GM21447 (cell line): ENCODE results near the gene MILR1.
"Not testable (repeated sequence)": the region's sequence is repeated elsewhere in the genome, so short reads cannot be mapped to it uniquely, and the experiment has no call there.

ENCODE experiments used
- ATAC-seq: cut with Tn5 transposase; IDR thresholded peaks from one replicate; pipeline ENCODE4 v1.9.1; 2021; ENCODE audit not compliant: unreplicated experiment

Gene MILR1

DNA sequence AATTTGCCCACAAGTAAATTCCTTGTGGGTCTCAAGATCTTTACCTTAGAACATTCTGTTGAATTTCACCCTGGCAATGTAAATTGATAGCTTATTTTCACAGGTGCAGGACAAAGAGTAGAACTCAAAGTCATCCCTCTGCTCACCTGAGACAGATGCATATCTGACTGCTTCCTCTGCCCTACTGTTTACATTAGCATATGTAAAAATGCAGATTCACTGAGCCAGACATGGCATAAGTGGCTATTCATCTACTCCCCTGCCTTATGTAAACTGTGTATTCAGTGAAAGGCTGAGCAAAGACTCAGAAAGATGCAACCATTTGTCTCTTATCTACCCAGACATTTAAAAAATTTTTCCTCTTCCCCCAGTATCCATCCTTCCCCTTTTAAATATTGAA, 22.3 kb upstream of the MILR1 start:
- ATAC-seq = no peak

DNA sequence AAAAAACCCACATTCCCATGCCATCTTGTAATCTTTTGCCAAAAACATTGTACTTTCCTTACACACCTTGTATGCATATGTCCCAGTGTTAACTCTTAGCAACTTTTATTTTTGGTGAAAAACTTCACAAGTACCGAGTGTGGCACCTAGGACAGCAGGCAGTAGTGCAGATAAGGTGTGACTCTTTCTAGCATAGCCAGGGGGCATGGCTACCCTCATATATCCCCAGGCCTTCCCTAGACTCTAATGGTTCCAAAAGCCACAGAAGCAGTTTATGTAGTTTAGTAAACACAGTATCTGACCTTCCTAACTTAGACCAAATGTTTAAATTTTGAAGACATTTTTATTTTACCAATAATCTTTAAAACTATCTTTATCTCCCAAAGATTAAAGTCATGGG, 20.5 kb upstream of the MILR1 start:
- ATAC-seq = no peak

DNA sequence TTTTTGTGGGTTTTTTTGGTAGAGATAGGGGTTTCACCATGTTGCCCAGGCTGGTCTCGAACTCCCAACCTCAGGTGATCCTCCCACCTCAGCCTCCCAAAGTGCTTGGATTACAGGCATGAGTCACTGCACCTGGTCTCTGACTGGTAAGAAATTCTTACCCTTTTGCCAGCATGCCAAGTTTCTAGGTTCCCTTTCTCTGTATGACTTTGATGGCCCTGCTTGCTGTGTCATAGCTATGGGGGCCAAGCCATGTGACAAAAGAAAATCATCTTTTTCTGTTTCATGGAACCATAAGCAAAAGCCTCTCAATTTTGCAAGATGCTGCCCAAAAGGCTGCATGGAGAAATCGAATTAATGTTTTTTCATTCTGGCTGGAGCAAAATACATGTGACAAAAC, 18.9 kb upstream of the MILR1 start:
- ATAC-seq = not testable (repeated sequence)

GRCh38 chr17:64431534-64431933, 17.4 kb upstream of the MILR1 start:
- no peak for ATAC-seq

DNA sequence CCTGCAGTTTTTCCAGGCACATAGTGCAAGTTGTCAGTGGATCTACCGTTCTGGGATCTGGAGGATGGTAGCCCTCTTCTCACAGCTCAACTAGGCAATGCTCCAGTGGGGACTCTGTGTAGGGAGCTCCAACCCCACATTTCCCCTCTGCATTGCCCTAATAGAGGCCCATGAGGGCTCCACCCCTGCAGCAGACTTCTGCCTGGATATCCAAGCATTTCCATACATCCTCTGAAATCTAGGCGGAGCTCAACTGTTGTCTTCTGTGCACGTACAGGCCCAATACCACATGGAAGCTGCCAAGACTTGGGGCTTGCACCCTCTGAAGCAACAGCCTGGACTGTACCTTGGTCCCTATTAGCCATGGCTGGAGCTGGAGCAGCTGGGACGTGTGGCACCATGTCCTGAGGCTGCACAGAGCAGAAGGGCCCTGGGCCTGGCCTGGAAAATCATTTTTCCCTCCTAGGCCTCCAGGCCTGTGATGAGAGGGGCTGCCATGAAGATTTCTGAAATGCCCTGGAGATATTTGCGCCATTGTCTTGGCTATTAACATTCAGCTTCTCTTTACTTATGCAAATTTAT, 10.9 kb upstream of the MILR1 start:
- ATAC-seq = no peak

DNA sequence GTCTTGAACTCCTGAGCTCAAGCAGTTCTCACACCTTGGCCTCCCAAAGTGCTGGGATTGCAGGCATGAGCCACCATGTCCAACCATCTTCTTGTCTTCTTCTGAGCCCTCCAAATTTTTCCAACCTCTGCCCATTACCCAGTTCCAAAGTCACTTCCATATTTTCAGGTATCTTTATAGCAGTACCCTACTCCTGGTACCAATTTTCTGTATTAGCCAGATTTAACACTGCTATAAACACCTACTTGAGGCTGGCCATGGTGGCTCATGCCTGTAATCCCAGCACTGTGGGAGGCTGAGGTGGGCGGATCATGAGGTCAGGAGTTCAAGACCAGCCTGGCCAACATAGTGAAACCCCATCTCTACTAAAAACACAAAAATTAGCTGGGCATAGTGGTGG, 9.4 kb upstream of the MILR1 start:
- not testable (repeated sequence) for ATAC-seq

DNA sequence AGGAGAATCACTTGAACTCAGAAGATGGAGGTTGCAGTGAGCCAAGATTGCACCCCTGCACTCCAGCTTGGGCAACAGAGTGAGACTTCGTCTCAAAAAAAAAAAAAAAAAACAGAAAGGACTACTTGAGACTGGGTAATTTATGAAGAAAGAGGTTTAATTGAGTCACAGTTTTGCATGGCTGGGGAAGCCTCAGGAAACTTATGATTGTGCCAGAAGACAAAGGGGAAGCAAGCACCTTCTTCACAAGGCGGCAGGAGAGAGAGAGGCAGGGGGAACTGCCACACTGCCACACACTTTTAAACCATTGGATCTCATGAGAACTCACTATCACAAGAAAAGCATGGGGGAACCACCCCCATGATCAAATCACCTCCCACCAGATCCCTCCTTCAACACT, 9.0 kb upstream of the MILR1 start:
- ATAC-seq = no peak

DNA sequence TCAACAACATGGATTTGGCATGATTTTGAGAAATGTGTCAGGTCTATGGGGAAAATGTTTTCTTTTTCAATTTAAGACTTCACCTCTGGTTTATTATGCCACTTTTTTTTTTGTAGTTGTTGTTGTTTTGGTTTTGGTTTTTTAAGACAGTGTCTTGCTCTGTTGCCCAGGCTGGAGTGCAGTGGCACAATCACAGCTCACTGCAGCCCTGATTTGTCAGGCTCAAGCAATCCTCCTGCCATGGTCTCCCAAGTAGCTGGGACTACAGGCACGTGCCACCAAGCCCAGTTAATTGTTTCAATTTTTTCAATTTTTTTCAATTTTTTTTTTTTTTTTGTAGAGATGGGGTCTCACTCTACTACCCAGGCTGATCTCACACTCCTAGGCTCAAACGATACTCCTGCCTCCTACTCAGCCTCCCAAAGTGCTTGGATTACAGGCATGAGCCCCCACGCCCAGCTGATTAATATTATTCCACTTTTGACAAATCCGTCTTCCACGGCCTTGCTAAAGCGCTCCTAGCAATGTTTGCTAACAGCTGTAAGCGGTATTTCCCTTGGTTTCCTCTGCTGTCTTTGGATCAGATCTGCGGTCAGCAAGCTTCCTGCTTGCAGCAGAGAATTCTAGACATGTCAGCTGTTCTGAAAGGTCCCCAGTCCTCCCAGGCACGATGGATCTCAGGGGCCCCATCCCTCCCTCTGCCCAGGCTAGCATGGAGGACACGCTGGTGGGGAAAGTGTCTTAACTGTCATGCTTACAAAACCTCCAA, 7.0 kb upstream of the MILR1 start:
- ATAC-seq = no peak

DNA sequence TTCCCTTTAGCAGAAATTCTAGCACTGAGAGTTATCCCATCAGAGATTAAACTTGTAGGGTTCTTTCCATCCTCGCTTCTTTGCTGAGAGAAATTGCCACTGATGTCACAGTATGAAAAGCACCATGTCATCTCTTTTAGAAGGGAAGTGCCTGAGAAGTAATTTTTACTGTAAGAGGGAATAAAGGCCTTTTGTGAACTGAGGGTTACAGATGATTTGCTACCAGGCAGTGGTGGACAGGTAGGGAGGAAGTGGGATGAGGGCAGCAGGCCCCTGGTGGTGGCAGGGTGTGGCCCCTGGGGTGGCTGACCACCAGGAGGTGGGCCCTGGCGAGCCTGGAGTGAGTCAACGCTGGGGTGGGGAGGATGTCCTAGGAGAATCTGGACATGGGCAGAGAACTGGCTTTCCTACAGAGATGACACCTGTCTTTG, 6.4 kb upstream of the MILR1 start:
- no peak for ATAC-seq

GRCh38 chr17:64443086-64443760, 5.7 kb upstream of the MILR1 start:
- no peak for ATAC-seq

GRCh38 chr17:64447526-64447925, 1.4 kb upstream of the MILR1 start:
- ATAC-seq = peak; percentile 52

- ATAC-seq = no peak
Measured at GRCh38 chr17:64449545-64449944, 630 bp downstream of the MILR1 start.

DNA sequence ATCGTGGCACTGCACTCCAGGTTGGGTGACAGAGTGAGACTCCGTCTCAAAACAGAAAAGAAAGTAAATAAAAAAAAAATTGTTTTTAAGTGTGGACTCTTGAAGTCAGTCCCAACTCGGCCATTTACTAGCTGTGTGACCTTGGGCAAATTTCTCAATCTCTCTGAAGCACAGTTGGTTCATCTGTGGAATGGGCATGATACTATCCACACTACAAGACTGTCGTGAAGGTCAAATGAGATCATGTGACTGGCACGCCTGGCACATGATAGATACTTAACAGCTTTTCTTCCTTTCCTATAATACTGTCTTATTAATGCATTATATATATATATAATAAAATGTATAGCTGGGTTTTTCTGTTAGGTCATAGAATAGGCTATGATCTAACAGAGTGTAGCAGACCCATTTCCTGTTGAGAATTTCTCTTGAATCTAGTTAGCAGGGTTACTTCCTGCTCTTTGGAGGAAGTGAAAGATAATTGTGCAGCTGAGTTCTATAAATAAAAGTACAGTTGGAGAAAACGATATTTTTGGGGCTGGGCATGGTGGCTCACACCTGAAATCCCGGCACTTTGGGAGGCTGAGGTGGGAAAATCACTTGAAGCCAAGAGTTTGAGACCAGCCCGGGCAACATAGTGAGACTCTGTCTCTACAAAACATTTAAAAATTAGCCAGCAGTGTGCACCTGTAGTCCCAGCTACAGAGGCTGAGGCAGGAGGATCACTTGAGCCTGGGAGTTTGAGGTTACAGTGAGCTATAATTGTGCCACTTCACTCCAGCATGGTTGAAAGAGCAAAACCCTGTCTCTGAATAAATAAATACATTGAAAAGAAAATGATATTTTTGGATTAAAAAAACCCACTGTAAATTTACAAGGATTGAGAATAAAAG, 7.3 kb downstream of the MILR1 start:
- ATAC-seq = peak; percentile 56

- no peak for ATAC-seq
Measured at GRCh38 chr17:64457156-64457555, 8.2 kb downstream of the MILR1 start.

- ATAC-seq = no peak
Measured at GRCh38 chr17:64458756-64459155, 9.8 kb downstream of the MILR1 start.

DNA sequence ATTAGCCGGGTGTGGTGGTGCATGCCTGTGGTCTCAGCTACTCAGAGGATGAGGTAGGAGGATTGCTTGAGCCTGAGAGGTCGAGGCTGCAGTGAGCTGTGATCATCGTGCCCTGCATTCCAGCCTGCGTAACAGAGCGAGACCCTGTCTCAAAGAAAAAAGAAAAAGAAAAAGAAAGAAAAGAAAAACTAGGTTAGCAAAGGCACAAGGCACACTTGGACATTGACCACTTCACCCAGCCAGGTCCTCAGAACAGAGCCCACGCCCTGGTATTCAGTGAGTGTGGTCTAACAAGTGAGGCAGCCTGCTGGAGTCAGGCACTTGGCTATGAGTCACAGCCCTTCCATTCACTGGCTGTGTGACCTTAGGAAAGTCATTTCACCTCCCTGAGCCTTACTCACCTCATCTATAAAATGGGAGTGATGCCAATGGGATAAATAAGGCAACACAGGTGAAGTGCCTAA, 10.4 kb downstream of the MILR1 start:
- no peak for ATAC-seq

DNA sequence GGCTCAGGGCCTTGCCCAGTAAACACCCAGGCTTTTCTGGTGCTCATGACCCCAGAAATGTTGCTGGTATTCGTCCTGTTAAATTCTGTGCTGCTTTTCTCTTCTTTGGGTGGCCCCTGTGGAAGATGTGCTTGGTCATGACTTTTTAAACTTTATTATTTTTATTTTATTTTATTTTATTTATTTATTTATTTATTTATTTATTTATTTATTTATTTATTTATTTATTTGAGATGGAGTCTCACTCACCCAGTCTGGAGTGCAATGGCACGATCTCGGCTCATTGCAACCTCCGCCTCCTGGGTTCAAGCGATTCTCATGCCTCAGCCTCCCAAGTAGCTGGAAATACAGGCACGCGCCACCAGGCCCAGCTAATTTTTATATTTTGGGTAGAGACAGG, 10.9 kb downstream of the MILR1 start:
- not testable (repeated sequence) for ATAC-seq

GRCh38 chr17:64460955-64461354, 12.0 kb downstream of the MILR1 start:
- no peak for ATAC-seq

DNA sequence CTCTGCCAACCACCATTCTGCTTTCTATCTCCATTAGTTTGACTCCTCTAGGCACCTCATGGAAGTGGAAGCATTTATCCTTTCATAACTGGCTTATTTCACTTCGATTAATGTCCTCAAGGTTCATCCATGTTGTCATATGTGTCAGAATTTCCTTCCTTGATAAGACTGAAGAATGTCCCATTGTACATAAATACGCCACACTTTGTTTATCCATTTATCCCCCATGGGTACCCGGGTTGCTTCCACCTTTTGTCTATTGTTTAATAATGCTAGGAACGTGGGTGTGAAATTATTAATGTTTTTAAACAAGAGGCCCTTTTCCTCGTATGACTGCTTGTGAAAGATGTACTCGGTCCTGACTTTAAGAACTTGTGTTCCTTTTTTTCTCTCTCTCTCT, 12.9 kb downstream of the MILR1 start:
- ATAC-seq = no peak

DNA sequence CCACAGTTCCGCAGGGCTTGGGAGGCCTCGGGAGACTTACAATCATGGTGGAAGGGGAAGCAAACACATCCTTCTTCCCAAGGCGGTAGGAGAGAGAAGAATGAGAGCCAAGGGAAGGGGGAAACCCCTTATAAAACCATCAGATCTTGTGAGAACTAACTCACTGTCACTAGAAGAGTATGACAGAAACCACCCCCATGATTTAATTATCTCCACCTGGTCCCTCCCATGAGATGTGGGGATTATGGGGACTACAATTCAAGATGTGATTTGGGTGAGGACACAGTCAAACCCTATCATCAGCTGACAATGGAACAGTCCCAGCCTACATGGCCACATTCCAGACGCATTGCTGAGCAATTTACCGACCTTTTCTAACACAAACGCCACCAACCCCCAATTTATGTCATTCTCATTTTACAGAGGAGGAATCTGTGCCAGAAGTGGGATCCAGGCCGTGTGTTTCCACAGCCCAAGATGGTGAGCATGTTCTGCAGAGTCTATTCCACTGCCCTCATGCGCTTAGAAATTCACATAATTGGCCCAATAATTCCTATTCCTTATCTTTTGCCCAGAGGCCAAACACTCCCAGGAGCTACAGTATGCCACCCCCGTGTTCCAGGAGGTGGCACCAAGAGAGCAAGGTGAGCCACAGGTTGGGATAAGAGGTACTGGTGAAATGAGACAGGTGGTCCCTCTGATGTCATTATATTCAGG, 17.3 kb downstream of the MILR1 start:
- no peak for ATAC-seq
